ENCODE data around the gene CGB1. TPM values are rescaled to one million over a fixed set of nuclear protein-coding genes. Genes with fewer than 3 reads are reported as not detected.

CGB1 gene
- total and polyA plus RNA-seq, 2 of the 8 experiments (the other 6 are each of a cell fraction or from before 2014, with no cell fraction given), result not detected

DNA sequence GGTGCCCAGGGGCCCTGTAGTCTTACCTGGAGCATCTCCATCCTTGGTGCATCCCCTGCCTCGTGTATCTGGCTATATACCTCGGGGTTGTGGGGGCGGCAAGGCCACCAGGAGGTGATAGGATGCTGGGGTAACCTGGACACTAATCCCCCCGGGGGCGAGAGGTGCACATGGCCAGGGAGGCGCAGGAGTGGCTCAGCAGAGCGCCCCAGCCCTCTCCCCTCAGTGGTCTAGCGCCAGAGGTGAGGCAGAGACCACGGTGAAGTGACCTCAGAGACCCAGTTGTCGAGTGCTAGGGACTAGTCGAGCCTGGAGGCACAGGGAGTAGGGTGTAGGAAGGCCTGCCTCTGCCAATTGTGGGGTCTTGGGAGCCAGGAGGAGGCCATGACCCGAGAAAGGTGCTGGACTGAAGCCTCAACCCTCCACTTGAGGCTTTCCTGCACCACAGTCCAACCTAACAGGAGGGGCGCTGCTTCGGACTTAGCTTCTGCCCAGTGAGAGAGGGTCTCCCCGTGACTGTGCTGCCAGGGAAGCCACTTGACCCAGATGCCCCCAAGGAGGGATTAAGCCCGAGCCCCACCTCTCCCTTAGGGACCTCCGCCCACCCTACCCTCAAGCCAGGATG, 19.5 kb downstream of the CGB1 start, which contains the start of gene LHB:
Gene LHB (minus strand): TSS at position 51 of the 625 bp plus-strand sequence. CDS start 10 bp downstream, at position 41.
- Histone ChIP-seq H3K79me1 (ENCODE audit: low read depth, low read length) (no peaks in the 10 kb centered on the region), H3K9ac (replicated peaks in 1 of 4; ENCODE audit: extremely low read depth in 1 of 4, low read depth in 3 of 4, low read length in 3 of 4) (no peak within 1 kb of the TSS), H3K18ac (ENCODE audit: extremely low read depth, low read length) (peak within 1 kb of the TSS; percentile 2; the same call in 1 of the 2 replicates), H4K8ac (ENCODE audit: extremely low read depth, insufficient read depth, low read length) (no peak within 1 kb of the TSS), H3K4me1 (replicated peaks in 1 of 4; ENCODE audit: control insufficient read depth in 3 of 4, insufficient read depth in 4 of 4, low read length in 3 of 4) (peaks cover 0 to 17% (median 8%) of the 10 kb centered on the region in 4 experiments; a peak in 5 of 7 replicates), H3K36me3 (ENCODE audit: control insufficient read depth in 2 of 4, insufficient read depth in 4 of 4, low read length in 3 of 4) (peaks cover 5 to 19% (median 10%) of the 10 kb centered on the region in 4 experiments; a peak in 7 of 8 replicates), H3K79me2 (ENCODE audit: control insufficient read depth in 1 of 2, insufficient read depth in 2 of 2, low read length in 2 of 2) (no peaks in the 10 kb centered on the region), H3K9me3 (ENCODE audit: insufficient read depth in 2 of 2, low read depth in 1 of 2, low read length in 1 of 2) (no peaks in the 10 kb centered on the region), H2AK5ac (ENCODE audit: low read depth, low read length) (no peak within 1 kb of the TSS), H3K4ac (replicated peaks; ENCODE audit: insufficient read length, low read depth, low read length) (no peak within 1 kb of the TSS), H3K27me3 (replicated peaks in 1 of 4; ENCODE audit: control insufficient read depth in 3 of 4, extremely low read depth in 1 of 4, insufficient read depth in 3 of 4, low read length in 3 of 4) (peaks cover 0 to 15% (median 12%) of the 10 kb centered on the region in 4 experiments; a peak in 6 of 7 replicates), H2BK20ac (ENCODE audit: low read length) (no peak within 1 kb of the TSS), H2BK12ac (ENCODE audit: low read depth, low read length) (no peak within 1 kb of the TSS), H3K4me2 (ENCODE audit: insufficient read depth in 1 of 2, low read depth in 2 of 2, low read length in 2 of 2) (peak within 1 kb of the TSS; percentile 78 to 82), H3K23ac (ENCODE audit: insufficient read length) (no peak within 1 kb of the TSS), H4K5ac (ENCODE audit: insufficient read length, low read depth, low read length) (no peak within 1 kb of the TSS), H3K27ac (ENCODE audit: low read depth, low read length) (no peak within 1 kb of the TSS), H2BK120ac (replicated peaks; ENCODE audit: low read depth, low read length) (no peak within 1 kb of the TSS), H4K20me1 (replicated peaks in 1 of 2; ENCODE audit: control insufficient read depth in 1 of 2, insufficient read depth in 2 of 2, low read length in 2 of 2) (peaks cover 0 to 2% of the 10 kb centered on the region in 2 experiments), H2BK15ac (ENCODE audit: low read length) (no peak within 1 kb of the TSS), H3K4me3 (ENCODE audit: extremely low read depth in 1 of 4, insufficient read depth in 2 of 4, low read depth in 3 of 4, low read length in 4 of 4) (peak within 1 kb of the TSS; percentile 27 to 68 (median 40)), H2AFZ (ENCODE audit: low read length) (no peak within 1 kb of the TSS), H4K91ac (replicated peaks; ENCODE audit: insufficient read length, low read length) (no peak within 1 kb of the TSS), H3K56ac (replicated peaks; ENCODE audit: insufficient read length, low read depth, low read length) (no peak within 1 kb of the TSS), H2BK5ac (ENCODE audit: low read depth, low read length) (no peak within 1 kb of the TSS), H3K23me2 (ENCODE audit: low read depth, low read length) (peaks cover 6% of the 10 kb centered on the region; the same call in 1 of the 2 replicates), H3K14ac (ENCODE audit: insufficient read length) (no peak within 1 kb of the TSS)
- FAIRE-seq (no peak), DNase-seq (ENCODE audit: low read depth in 1 of 2, low spot score in 2 of 2) (no peak)
- ChIA-PET CTCF (ENCODE audit: partially characterized antibody) (interaction anchor here (0.7 to 8.1 kb wide), 5 partner anchors 9 to 229 kb away, joined by 3 to 46 read pairs (median 6); no protein-coding TSS in a partner anchor), POLR2A (ENCODE audit: partially characterized antibody) (interaction anchor here (0.6 to 1.5 kb wide), 3 partner anchors 17 to 46 kb away, joined by 3 to 4 read pairs (median 3); no protein-coding TSS in a partner anchor)
- TF ChIP-seq, protein P1, sequence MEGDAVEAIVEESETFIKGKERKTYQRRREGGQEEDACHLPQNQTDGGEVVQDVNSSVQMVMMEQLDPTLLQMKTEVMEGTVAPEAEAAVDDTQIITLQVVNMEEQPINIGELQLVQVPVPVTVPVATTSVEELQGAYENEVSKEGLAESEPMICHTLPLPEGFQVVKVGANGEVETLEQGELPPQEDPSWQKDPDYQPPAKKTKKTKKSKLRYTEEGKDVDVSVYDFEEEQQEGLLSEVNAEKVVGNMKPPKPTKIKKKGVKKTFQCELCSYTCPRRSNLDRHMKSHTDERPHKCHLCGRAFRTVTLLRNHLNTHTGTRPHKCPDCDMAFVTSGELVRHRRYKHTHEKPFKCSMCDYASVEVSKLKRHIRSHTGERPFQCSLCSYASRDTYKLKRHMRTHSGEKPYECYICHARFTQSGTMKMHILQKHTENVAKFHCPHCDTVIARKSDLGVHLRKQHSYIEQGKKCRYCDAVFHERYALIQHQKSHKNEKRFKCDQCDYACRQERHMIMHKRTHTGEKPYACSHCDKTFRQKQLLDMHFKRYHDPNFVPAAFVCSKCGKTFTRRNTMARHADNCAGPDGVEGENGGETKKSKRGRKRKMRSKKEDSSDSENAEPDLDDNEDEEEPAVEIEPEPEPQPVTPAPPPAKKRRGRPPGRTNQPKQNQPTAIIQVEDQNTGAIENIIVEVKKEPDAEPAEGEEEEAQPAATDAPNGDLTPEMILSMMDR (IDR thresholded peaks at IDR 0.05; ENCODE audit: control extremely low read depth in 1 of 3, insufficient read depth in 1 of 3, low read depth in 1 of 3, low read length in 3 of 3), result peak; percentile 0 to 38 (median 30); a peak in 3 of 4 replicates
- no peak for TF ChIP-seq HDAC6 (IDR thresholded peaks at IDR 0.05; ENCODE audit: low read depth, low read length)
- 68% methylated on average over 17 of the region's 17 CpGs; no CpG with 5 or more reads in 1 of the 2 experiments for WGBS, 2 experiments (ENCODE audit: extremely low coverage in 1 of 2, insufficient coverage in 1 of 2, insufficient read length in 1 of 2, insufficient replicate concordance in 2 of 2, low coverage in 1 of 2, low lambda C conversion rate in 2 of 2, missing lambda C conversion rate in 1 of 2)

Measured in H1 (cell line).